Measurements from ENCODE around the gene GOLGA8B. TPM values are rescaled to one million over a fixed set of nuclear protein-coding genes. Genes with fewer than 3 reads are reported as not detected.
"Not testable (repeated sequence)": the region's sequence is repeated elsewhere in the genome, so short reads cannot be mapped to it uniquely, and the experiment has no call there.

Gene GOLGA8B
- polyA plus RNA-seq, 2 donors: 22.8 to 58.1 TPM

- not testable (repeated sequence) for H3K36me3 ChIP-seq (ENCODE audit: control insufficient read depth in 2 of 2, insufficient read depth in 2 of 2, low read length in 1 of 2); H3K4me3 ChIP-seq (ENCODE audit: low read depth in 1 of 2, low read length in 2 of 2); H3K27ac ChIP-seq (ENCODE audit: low read depth in 2 of 2, low read length in 1 of 2); H3K9me3 ChIP-seq (ENCODE audit: control insufficient read depth in 2 of 2, insufficient read depth in 1 of 2, low read depth in 1 of 2, low read length in 1 of 2); H3K4me1 ChIP-seq (ENCODE audit: control insufficient read depth in 2 of 2, insufficient read depth in 2 of 2, low read length in 1 of 2); H3K27me3 ChIP-seq (ENCODE audit: control insufficient read depth in 1 of 2, insufficient read depth in 2 of 2, low read length in 2 of 2)
- 60 to 83% methylated on average over 2 of the region's 7 CpGs for WGBS, 2 donors
These were observed 39.4 kb downstream of the GOLGA8B start for GRCh38 chr15:34543860-34544649.

GRCh38 chr15:34535857-34536256 is 47.6 kb downstream of the GOLGA8B start:
- not testable (repeated sequence) for H3K36me3 ChIP-seq (ENCODE audit: control insufficient read depth in 2 of 2, insufficient read depth in 2 of 2, low read length in 1 of 2); H3K4me3 ChIP-seq (ENCODE audit: low read depth in 1 of 2, low read length in 2 of 2); H3K27me3 ChIP-seq (ENCODE audit: control insufficient read depth in 1 of 2, insufficient read depth in 2 of 2, low read length in 2 of 2); H3K4me1 ChIP-seq (ENCODE audit: control insufficient read depth in 2 of 2, insufficient read depth in 2 of 2, low read length in 1 of 2); H3K27ac ChIP-seq (ENCODE audit: low read depth in 2 of 2, low read length in 1 of 2); H3K9me3 ChIP-seq (ENCODE audit: control insufficient read depth in 2 of 2, insufficient read depth in 1 of 2, low read depth in 1 of 2, low read length in 1 of 2)
- WGBS, 2 donors: no CpG with 5 or more reads among the region's 13 CpGs

Other genes with a start within 250 kb of the GOLGA8B start
- gene SLC12A6, start 245.9 kb downstream of the GOLGA8B start, polyA plus RNA-seq: 10 to 100 TPM; 16.1 to 21.5 TPM
- gene NOP10, start 240.5 kb downstream of the GOLGA8B start, polyA plus RNA-seq: 100 to 1,000 TPM; 203 to 276 TPM
- not detected for gene NUTM1, start 240.3 kb downstream of the GOLGA8B start, polyA plus RNA-seq
- 100 to 1,000 TPM in 1 of 2 donors, 10 to 100 TPM in 1; 45.6 to 125 TPM for gene LPCAT4, start 216.5 kb downstream of the GOLGA8B start, polyA plus RNA-seq
- gene GOLGA8A, start 145.8 kb downstream of the GOLGA8B start, polyA plus RNA-seq: 10 to 100 TPM; 40.5 to 91.1 TPM
- gene GJD2, start 171.3 kb upstream of the GOLGA8B start, polyA plus RNA-seq: under 1 TPM in 1 of 2 donors, not detected in 1; 0.02 TPM
- 1 to 10 TPM in 1 of 2 donors, under 1 TPM in 1; 0.53 to 1.0 TPM for gene ACTC1, start 211.9 kb upstream of the GOLGA8B start, polyA plus RNA-seq

Data from esophagus (tissue), 2 donors.